GM21515 (cell line): ENCODE results near the gene MINDY1.
A peak's percentile ranks its signal among the peaks of the same experiment; 100 is the strongest.

Source experiments
- ATAC-seq: cut with Tn5 transposase; IDR thresholded peaks from one replicate; pipeline ENCODE4 v1.9.1; 2021; ENCODE audit not compliant: unreplicated experiment

The MINDY1 gene

GRCh38 chr1:151006327-151007052, at the start of gene MINDY1:
MINDY1 (minus strand) TSS chr1:151006902; CDS start chr1:151002617, 4,285 bp downstream.
- ATAC-seq: no peak

GRCh38 chr1:151056149-151056548, 49.4 kb upstream of the MINDY1 start:
- no peak for ATAC-seq

GRCh38 chr1:151055581-151055980, 48.9 kb upstream of the MINDY1 start:
- no peak for ATAC-seq

GRCh38 chr1:151054971-151055547, 48.4 kb upstream of the MINDY1 start:
- no peak for ATAC-seq

- ATAC-seq: no peak
Observed at GRCh38 chr1:151051356-151052009, 44.8 kb upstream of the MINDY1 start.

GRCh38 chr1:151050051-151050688, 43.5 kb upstream of the MINDY1 start:
- ATAC-seq: no peak

- no peak for ATAC-seq
Observed at GRCh38 chr1:151049458-151049857, 42.8 kb upstream of the MINDY1 start.

GRCh38 chr1:151048645-151049032, 41.9 kb upstream of the MINDY1 start:
- no peak for ATAC-seq

GRCh38 chr1:151047925-151048644, 41.4 kb upstream of the MINDY1 start:
- peak; percentile 52 for ATAC-seq

- ATAC-seq: peak; percentile 51
Observed at GRCh38 chr1:151047591-151047924, 40.9 kb upstream of the MINDY1 start, which contains the start of gene C1orf56. C1orf56 (plus strand) TSS chr1:151047751; CDS start chr1:151047848, 97 bp downstream.

GRCh38 chr1:151043163-151043562, 36.5 kb upstream of the MINDY1 start:
- ATAC-seq: no peak

- ATAC-seq: no peak
Observed at GRCh38 chr1:151039521-151039920, 32.8 kb upstream of the MINDY1 start.

- ATAC-seq: no peak
Observed at GRCh38 chr1:151037032-151037431, 30.3 kb upstream of the MINDY1 start.

GRCh38 chr1:151036356-151036755, 29.7 kb upstream of the MINDY1 start, which contains the start of gene BNIPL:
BNIPL (plus strand) TSS chr1:151036586; CDS start chr1:151036726, 140 bp downstream.
- ATAC-seq: no peak

- ATAC-seq: no peak
Observed at GRCh38 chr1:151035167-151035566, 28.5 kb upstream of the MINDY1 start.

GRCh38 chr1:151032164-151032563, 25.5 kb upstream of the MINDY1 start:
- no peak for ATAC-seq

GRCh38 chr1:151026460-151026859, 19.8 kb upstream of the MINDY1 start:
- ATAC-seq: no peak

- ATAC-seq: no peak
Observed at GRCh38 chr1:151024540-151025146, 17.9 kb upstream of the MINDY1 start.

- no peak for ATAC-seq
Observed at GRCh38 chr1:151013518-151013917, 6.8 kb upstream of the MINDY1 start.

GRCh38 chr1:151012684-151013471, 6.2 kb upstream of the MINDY1 start:
- no peak for ATAC-seq
